NB4 (cell line): ENCODE measurements around the gene HYLS1.

Experiments
- DNase-seq: peaks from one replicate; pipeline ENCODE4 v3.0.0; 2010; ENCODE audit warnings: low read depth
- H3K4me3 ChIP-seq: one replicate; pipeline ENCODE4 v1.5.1; 2011; ENCODE audit warnings: mild to moderate bottlenecking, low read depth, low read length, moderate library complexity
- MYC ChIP-seq: IDR thresholded peaks from 2 replicates; pipeline ENCODE4 v1.6.1; 2011; ENCODE audit warnings: low read depth, low read length
- POLR2A ChIP-seq: IDR thresholded peaks from 2 replicates; pipeline ENCODE4 v1.6.1; 2011; ENCODE audit warnings: mild to moderate bottlenecking; ENCODE audit not compliant: insufficient read length; ENCODE audit errors: extremely low read depth
- TF ChIP-seq, protein P1 (sequence below): IDR thresholded peaks from 2 replicates; pipeline ENCODE4 v1.6.1; 2011; ENCODE audit warnings: low read depth, low read length
- TF ChIP-seq, protein P2 (sequence below): IDR thresholded peaks from one replicate; pipeline ENCODE4 v1.5.1; 2012; ENCODE audit warnings: low read depth, low read length

The HYLS1 gene

DNA sequence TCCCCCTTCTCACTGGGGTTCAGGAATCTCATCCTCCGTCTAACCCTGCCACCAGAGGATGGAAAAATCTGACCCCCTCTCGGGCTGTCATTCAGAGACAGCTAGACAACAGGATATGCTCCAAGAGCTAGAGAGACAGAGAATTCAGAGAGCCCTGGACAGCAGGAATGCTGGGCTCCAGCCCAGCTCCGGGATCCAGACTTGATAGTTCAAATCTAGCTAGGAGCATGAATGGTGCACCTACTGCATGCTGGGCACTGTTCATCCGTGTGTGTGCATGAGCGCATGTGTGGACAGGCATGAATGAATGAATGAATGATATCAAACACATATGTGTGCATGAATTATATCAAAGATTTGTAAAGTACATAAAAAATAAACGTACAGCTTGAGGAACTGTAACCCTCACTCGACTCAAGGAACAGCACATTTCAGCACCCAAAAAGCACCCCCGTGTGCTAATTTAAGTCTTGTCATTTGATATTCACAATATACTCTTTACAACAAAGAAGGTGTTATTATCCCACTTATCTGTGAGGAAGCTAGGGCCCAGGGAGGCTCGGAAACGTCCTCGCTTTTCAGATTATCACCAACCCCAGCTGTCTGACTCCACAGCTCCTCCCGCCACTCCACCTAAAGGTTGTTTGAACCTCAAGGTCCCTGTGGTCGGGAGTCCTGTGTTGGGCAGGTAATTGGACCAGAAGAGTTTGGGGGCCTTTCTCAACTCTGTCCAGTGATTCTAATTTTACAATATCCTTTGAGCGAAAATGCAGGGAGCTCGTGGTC is 57.7 kb downstream of the HYLS1 start:
- TF ChIP-seq, protein P1, sequence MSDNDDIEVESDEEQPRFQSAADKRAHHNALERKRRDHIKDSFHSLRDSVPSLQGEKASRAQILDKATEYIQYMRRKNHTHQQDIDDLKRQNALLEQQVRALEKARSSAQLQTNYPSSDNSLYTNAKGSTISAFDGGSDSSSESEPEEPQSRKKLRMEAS, result no peak
- no peak for TF ChIP-seq MYC
- TF ChIP-seq POLR2A, result no peak
- TF ChIP-seq, protein P2, sequence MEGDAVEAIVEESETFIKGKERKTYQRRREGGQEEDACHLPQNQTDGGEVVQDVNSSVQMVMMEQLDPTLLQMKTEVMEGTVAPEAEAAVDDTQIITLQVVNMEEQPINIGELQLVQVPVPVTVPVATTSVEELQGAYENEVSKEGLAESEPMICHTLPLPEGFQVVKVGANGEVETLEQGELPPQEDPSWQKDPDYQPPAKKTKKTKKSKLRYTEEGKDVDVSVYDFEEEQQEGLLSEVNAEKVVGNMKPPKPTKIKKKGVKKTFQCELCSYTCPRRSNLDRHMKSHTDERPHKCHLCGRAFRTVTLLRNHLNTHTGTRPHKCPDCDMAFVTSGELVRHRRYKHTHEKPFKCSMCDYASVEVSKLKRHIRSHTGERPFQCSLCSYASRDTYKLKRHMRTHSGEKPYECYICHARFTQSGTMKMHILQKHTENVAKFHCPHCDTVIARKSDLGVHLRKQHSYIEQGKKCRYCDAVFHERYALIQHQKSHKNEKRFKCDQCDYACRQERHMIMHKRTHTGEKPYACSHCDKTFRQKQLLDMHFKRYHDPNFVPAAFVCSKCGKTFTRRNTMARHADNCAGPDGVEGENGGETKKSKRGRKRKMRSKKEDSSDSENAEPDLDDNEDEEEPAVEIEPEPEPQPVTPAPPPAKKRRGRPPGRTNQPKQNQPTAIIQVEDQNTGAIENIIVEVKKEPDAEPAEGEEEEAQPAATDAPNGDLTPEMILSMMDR, result no peak
- no peak overlapping the region for H3K4me3 ChIP-seq
- no peak for DNase-seq

DNA sequence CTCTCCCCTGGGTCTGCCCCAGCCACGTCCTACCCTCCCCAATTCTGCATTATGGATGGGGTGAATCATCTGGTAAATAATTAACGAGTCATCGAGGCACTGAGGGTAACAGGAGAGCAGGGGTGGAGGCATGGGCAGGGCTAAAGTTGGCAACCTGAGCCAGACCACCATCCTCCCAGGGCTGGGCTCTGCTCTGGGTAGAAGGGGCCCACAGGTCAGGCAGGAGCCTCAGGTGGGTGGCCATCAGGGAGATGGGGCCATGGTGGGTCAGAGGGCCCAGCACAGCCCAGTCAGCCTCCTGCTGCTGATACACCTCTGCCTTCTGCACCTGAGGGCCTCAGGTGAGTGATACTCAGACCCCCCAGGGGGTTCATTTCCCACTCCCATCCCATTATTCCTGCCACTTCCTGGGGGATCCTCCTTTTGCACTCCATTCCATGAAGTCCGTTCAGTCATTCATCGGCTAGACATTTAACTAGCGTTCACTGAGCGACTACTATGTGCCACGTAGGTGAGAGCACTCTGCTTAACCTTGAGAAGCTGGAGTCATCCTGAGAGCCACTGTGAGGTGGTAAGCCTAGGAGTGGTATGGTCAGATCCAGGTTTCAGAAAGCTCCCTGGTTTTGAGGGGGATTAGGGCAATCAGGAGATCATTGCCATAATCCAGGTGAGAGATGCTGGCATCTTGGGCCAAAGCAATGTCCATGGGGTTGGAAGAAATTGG is 58.5 kb downstream of the HYLS1 start, which contains the start of gene VSIG10L2:
VSIG10L2 (plus strand) TSS at position 248 of the 724 bp plus-strand sequence; CDS start at position 260, 12 bp downstream.
- TF ChIP-seq, protein P2, result no peak
- TF ChIP-seq POLR2A (no peak), MYC (no peak)
- TF ChIP-seq, protein P1, result no peak
- no peak for DNase-seq
- no peak within 1 kb of the TSS for H3K4me3 ChIP-seq

DNA sequence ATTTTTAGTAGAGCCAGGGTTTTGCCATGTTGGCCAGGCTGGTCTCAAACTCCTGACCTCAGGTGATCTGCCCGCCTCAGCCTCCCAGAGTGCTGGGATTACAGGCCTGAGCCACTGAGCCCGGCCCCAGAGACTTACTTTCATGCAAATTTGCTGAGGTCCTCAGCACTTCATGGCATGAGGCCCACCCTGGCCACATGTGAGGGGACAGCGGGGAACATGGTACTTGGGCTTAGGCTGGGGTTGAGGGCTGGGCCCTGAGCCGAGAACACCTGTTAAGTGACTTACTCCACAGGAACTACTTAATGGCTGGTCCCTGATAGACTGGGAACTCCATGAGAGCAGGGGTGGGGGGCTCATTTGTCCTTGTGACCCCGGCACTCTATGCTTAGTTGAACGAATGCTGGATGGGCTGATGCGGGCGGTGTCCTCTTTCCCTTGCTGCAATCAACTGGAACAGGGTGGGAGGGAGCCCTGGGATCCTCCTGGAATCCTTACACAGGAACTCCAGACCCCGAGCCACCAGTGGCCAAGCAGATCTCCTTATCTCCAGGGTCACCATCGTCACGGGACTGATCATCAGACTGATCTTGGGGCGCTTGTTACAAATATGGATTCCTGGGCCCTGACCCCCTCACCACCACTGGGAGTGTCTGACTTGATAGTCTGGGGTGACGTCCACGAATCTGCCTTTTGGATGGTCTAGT is 59.4 kb downstream of the HYLS1 start:
- TF ChIP-seq MYC, result no peak
- TF ChIP-seq POLR2A, result no peak
- TF ChIP-seq, protein P1, result no peak
- TF ChIP-seq, protein P2, result no peak
- no peak overlapping the region for H3K4me3 ChIP-seq
- no peak for DNase-seq

DNA sequence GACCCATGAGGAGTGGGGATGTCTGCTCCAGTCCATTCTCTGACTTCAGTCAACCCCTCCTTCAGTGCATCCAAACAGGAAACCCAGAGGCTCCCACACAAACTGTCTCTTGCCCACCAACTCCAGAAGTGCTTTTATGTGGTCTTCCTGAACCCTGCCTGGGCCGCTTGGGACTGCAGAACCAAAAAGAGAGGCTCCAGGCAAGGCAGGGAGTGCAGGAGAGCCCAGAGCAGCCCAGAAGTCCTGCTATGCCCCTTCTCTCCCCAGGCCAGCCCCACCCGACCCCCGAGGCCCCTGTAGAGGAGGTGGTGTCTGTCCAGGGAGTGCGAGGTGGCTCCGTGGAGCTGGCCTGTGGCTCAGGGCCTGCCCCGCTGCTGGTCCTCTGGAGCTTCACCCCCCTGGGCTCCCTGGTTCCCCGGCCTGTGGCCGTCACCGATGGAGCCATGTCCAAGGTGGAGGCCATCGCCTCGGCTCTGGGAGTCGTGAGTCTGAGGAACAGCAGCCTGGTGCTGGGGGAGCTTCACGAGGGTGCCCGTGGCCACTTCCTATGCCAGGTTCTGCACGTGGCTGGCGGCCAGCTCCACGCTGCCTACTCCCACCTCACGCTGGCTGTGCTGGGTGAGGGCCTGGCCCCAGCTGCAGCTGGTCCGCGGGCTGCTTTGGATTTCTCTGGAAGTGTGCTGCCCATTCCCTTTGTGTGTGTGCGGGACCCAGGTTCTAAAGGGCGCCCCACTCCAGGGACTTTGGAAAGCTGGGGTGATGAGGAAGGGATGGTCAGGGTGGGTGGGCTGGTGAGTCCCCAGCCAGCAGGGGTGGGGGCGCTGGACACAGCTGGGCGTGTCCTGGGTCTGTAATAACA is 60.2 kb downstream of the HYLS1 start:
- TF ChIP-seq MYC (no peak), POLR2A (no peak)
- TF ChIP-seq, protein P2, result no peak
- TF ChIP-seq, protein P1, result no peak
- no peak for DNase-seq
- H3K4me3 ChIP-seq, result no peak overlapping the region
